Effector memory CD4-positive, alpha-beta T cell (primary cell): ENCODE data around the gene DEPDC1.
"Not testable (repeated sequence)": the region's sequence is repeated elsewhere in the genome, so short reads cannot be mapped to it uniquely, and the experiment has no call there.

Experiments used
- DNase-seq, 3 donors: peaks; one replicate each; pipeline ENCODE4 v3.0.0-alpha.2; 2020
- H3K27ac ChIP-seq: 2 replicates; pipeline ENCODE4 v1.7.0; 2013; ENCODE audit warnings: mild to moderate bottlenecking, low read length, moderate library complexity; ENCODE audit not compliant: insufficient read depth, poor library complexity, severe bottlenecking
- H3K27me3 ChIP-seq: replicated peaks from 2 replicates; pipeline ENCODE4 v1.7.0; 2013; ENCODE audit warnings: mild to moderate bottlenecking, low read length; ENCODE audit not compliant: insufficient read depth, control insufficient read depth, poor library complexity, severe bottlenecking
- H3K36me3 ChIP-seq: 2 replicates; pipeline ENCODE4 v1.7.0; 2013; ENCODE audit warnings: mild to moderate bottlenecking, low read length, moderate library complexity; ENCODE audit not compliant: control insufficient read depth, insufficient read depth
- H3K4me1 ChIP-seq: 2 replicates; pipeline ENCODE4 v1.7.0; 2013; ENCODE audit warnings: low read length, mild to moderate bottlenecking; ENCODE audit not compliant: control insufficient read depth, insufficient read depth, poor library complexity, severe bottlenecking
- H3K4me3 ChIP-seq: 2 replicates; pipeline ENCODE4 v1.7.0; 2013; ENCODE audit warnings: low read length, low read depth, mild to moderate bottlenecking; ENCODE audit not compliant: insufficient read depth, poor library complexity, severe bottlenecking
- H3K9me3 ChIP-seq: 2 replicates; pipeline ENCODE4 v1.7.0; 2013; ENCODE audit warnings: mild to moderate bottlenecking, low read length, moderate library complexity; ENCODE audit not compliant: control insufficient read depth

DEPDC1 gene

GRCh38 chr1:68503085-68503484 is 6.2 kb upstream of the DEPDC1 start:
- H3K27me3 ChIP-seq: no peaks in the 10 kb centered on the region
- no peak overlapping the region for H3K4me3 ChIP-seq
- H3K9me3 ChIP-seq: no peaks in the 10 kb centered on the region
- no peaks in the 10 kb centered on the region for H3K36me3 ChIP-seq
- no peak for DNase-seq
- H3K4me1 ChIP-seq: no peaks in the 10 kb centered on the region
- no peak overlapping the region for H3K27ac ChIP-seq

DNA sequence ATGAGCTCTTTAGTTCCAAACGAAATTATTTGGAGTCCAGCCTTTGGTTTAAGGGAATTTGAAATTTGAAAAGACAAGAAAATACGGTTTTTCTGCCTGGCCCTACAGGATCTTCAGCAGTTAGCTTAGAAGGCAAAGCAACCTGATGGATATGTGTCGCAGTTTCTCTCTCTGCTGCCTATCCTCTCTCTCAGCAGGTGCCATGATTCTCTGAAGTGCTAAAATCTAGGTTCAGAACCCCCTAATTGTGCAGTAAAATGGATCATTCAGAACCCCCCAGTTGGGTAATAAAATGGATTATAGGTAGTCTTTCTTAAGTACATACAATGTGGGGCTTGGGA is 446 bp upstream of the DEPDC1 start:
- H3K27ac ChIP-seq: no peak overlapping the region
- peak overlapping the region; percentile 77 for H3K4me3 ChIP-seq
- H3K27me3 ChIP-seq: no peaks in the 10 kb centered on the region
- peaks cover 8% of the 10 kb centered on the region for H3K4me1 ChIP-seq
- no peak for DNase-seq
- H3K9me3 ChIP-seq: no peaks in the 10 kb centered on the region
- no peaks in the 10 kb centered on the region for H3K36me3 ChIP-seq

- DNase-seq: no peak
- Histone ChIP-seq H3K4me1 (peaks cover 8% of the 10 kb centered on the region), H3K27me3 (no peaks in the 10 kb centered on the region), H3K4me3 (peak overlapping the region; percentile 77), H3K36me3 (no peaks in the 10 kb centered on the region), H3K9me3 (no peaks in the 10 kb centered on the region), H3K27ac (no peak overlapping the region)
Observed at GRCh38 chr1:68495968-68496679, 758 bp downstream of the DEPDC1 start.

DNA sequence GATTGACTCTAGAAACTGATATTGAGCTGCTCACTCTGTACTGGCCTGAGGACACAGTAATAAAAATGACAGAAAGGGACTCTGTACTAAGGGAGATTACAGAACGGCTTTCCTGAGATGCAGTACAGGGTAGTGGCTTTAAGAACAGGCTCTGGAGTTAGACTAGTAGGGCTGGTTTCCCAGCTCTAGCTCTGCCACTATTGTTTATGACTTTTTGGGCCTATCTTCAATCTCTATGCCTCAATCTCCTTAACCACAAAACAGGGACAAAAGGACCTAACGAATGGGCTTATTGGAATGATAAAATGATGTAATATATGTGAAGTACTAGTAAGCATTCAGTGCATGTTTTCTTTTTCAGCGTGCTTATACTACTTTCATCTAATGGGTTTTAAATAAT is 1.4 kb downstream of the DEPDC1 start:
- H3K27ac ChIP-seq: no peak overlapping the region

GRCh38 chr1:68493193-68493592 is 3.7 kb downstream of the DEPDC1 start:
- Histone ChIP-seq H3K9me3 (no peaks in the 10 kb centered on the region), H3K4me3 (no peak overlapping the region), H3K36me3 (no peaks in the 10 kb centered on the region), H3K27me3 (no peaks in the 10 kb centered on the region), H3K4me1 (peaks cover 8% of the 10 kb centered on the region), H3K27ac (no peak overlapping the region)
- no peak for DNase-seq

More for the DNA sequence above, 1.4 kb downstream of the DEPDC1 start:
- no peaks in the 10 kb centered on the region for H3K9me3 ChIP-seq
- peaks cover 8% of the 10 kb centered on the region for H3K4me1 ChIP-seq
- no peaks in the 10 kb centered on the region for H3K27me3 ChIP-seq
- no peak overlapping the region for H3K4me3 ChIP-seq
- no peak for DNase-seq
- no peaks in the 10 kb centered on the region for H3K36me3 ChIP-seq

DNA sequence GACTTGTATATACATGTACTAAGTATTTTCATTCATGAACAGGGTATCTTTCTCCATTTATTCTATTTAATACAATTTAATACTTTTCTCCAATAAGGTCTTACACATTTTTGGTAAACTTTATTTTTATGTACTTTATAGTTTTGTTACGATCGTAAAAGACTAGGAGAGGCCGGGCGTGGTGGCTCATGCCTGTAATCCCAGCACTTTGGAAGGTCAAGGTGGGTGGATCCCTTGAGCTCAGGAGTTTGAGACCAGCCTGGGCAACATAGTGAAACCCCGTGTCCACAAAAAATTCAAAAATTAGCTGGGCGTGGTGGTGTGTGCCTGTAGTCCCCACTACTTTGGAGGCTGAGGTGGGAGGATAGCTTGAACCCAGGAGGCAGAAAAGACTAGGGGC is 4.6 kb downstream of the DEPDC1 start:
- not testable (repeated sequence) for H3K36me3 ChIP-seq, DNase-seq, H3K4me3 ChIP-seq, H3K4me1 ChIP-seq, H3K27ac ChIP-seq, H3K27me3 ChIP-seq, H3K9me3 ChIP-seq

- Histone ChIP-seq H3K27ac (no peak overlapping the region), H3K9me3 (no peaks in the 10 kb centered on the region), H3K27me3 (no peaks in the 10 kb centered on the region), H3K36me3 (no peaks in the 10 kb centered on the region), H3K4me1 (no peaks in the 10 kb centered on the region), H3K4me3 (no peak overlapping the region)
- DNase-seq: no peak
Observed at GRCh38 chr1:68490046-68490651, 6.7 kb downstream of the DEPDC1 start.

GRCh38 chr1:68485431-68486022 is 11.4 kb downstream of the DEPDC1 start:
- Histone ChIP-seq H3K36me3 (no peaks in the 10 kb centered on the region), H3K9me3 (no peaks in the 10 kb centered on the region), H3K27ac (no peak overlapping the region), H3K4me3 (no peak overlapping the region), H3K4me1 (no peaks in the 10 kb centered on the region), H3K27me3 (no peaks in the 10 kb centered on the region)
- no peak for DNase-seq

GRCh38 chr1:68484618-68485017 is 12.3 kb downstream of the DEPDC1 start:
- Histone ChIP-seq H3K4me1 (no peaks in the 10 kb centered on the region), H3K27ac (no peak overlapping the region), H3K36me3 (no peaks in the 10 kb centered on the region), H3K9me3 (no peaks in the 10 kb centered on the region), H3K27me3 (no peaks in the 10 kb centered on the region), H3K4me3 (no peak overlapping the region)
- no peak for DNase-seq

DNA sequence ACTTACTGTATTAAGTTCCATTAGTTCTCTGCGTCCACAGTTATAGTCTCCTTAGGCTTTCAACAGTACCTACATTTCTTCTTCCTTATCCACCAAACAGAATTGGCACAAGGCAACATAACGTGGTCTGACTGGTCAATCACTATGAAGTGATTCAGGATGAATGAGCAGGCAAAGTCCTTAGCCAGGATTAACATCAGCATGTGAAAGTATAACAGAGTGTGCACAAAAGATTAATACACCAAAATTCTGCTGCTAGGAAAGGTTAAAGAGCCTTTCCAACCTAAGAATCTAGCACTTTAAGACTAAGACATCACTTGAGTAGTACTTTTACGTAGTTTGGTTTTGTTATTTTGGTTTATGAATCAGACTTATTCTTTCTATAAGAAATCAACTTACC is 15.8 kb downstream of the DEPDC1 start:
- DNase-seq: no peak
- H3K9me3 ChIP-seq: no peaks in the 10 kb centered on the region
- no peak overlapping the region for H3K27ac ChIP-seq
- no peaks in the 10 kb centered on the region for H3K4me1 ChIP-seq
- H3K36me3 ChIP-seq: no peaks in the 10 kb centered on the region
- no peaks in the 10 kb centered on the region for H3K27me3 ChIP-seq
- no peak overlapping the region for H3K4me3 ChIP-seq
